Prostate gland (tissue), 2 donors: ENCODE measurements around the gene NLRC5. TPM values are rescaled to one million over a fixed set of nuclear protein-coding genes. Genes with fewer than 3 reads are reported as not detected.

Experiments
- DNase-seq: peaks from one replicate; pipeline ENCODE4 v3.0.0-alpha.2; 2019; ENCODE audit warnings: low spot score
- H3K27ac ChIP-seq, 2 donors: fragments of 200-600 bp; sonication (generic); 2 replicates each; pipeline ENCODE4 v1.5.1; 2017 to 2019
- H3K27me3 ChIP-seq: fragments of 200-600 bp; sonication (generic); replicated peaks from 2 replicates; pipeline ENCODE4 v1.5.1; 2019; ENCODE audit not compliant: insufficient read depth
- H3K36me3 ChIP-seq, 2 donors: fragments of 200-600 bp; sonication (generic); 1 replicate in 1 of 2; 2 replicates in 1 of 2; pipeline versions ENCODE4 v1.5.1 to v1.8.1; 2017 to 2019
- H3K4me1 ChIP-seq: fragments of 200-600 bp; sonication (generic); replicated peaks from 2 replicates; pipeline ENCODE4 v1.5.1; 2019
- H3K4me3 ChIP-seq, 2 donors: fragments of 200-600 bp; sonication (generic); 2 replicates each; pipeline ENCODE4 v1.5.1; 2017 to 2019
- H3K9me3 ChIP-seq: fragments of 200-600 bp; sonication (generic); 2 replicates; pipeline ENCODE4 v1.5.1; 2017
- CTCF ChIP-seq, 4 experiments: fragments of 200-600 bp in 2 of 4; fragments of 450-650 bp in 2 of 4; sonication (generic) in 2 of 4; IDR thresholded peaks; 1 replicate in 3 of 4; 2 replicates in 1 of 4; pipeline ENCODE4 v1.5.1; 2016 to 2019; ENCODE audit warnings: antibody characterized with exemption in 4 of 4, mild to moderate bottlenecking in 2 of 4, moderate library complexity in 2 of 4
- POLR2A ChIP-seq: fragments of 450-650 bp; IDR thresholded peaks from one replicate; pipeline ENCODE4 v1.6.1; 2016; ENCODE audit warnings: antibody characterized with exemption, mild to moderate bottlenecking
- POLR2AphosphoS5 ChIP-seq: sonication (generic); formaldehyde crosslinking; IDR thresholded peaks from one replicate; pipeline ENCODE4 v1.6.1; 2017; ENCODE audit warnings: antibody characterized with exemption
- WGBS: methylation state at CpG from one replicate; pipeline ENCODE4 v1.1.5; 2018; 5-methylcytosine and 5-hydroxymethylcytosine counted together
- intact Hi-C: fragments of 100-400 bp; cut with DNase I; formaldehyde crosslinking; loops from one replicate; pipeline ENCODE4 v1.14.2; 2022
- total RNA-seq, 2 donors: library from RNA; depleted of rRNA; stranded (reverse); fragments of >200 nt; gene quantifications; one replicate each; pipeline ENCODE4 v1.1.0, GENCODE V29; 2016

Gene NLRC5
- total RNA-seq, 2 donors from 2014 or later, result 9.5 to 31.2 TPM

GRCh38 chr16:56947604-56947995 lies 41.8 kb upstream of the NLRC5 start:
- H3K36me3 ChIP-seq, result peaks cover 6 to 19% of the 10 kb centered on the region in 2 donors
- no peak overlapping the region for H3K4me3 ChIP-seq
- DNase-seq, result no peak
- H3K9me3 ChIP-seq, result no peaks in the 10 kb centered on the region
- intact Hi-C loops, result no loop called here
- 82% methylated on average over 2 of the region's 2 CpGs for WGBS
- no peaks in the 10 kb centered on the region for H3K27me3 ChIP-seq
- TF ChIP-seq POLR2A (no peak), POLR2AphosphoS5 (no peak), CTCF (IDR thresholded peaks at IDR 0.05) (no peak)
- H3K4me1 ChIP-seq, result peaks cover 8% of the 10 kb centered on the region
- H3K27ac ChIP-seq, result no peak overlapping the region

- Histone ChIP-seq H3K27me3 (no peaks in the 10 kb centered on the region), H3K4me1 (peaks cover 8% of the 10 kb centered on the region), H3K9me3 (no peaks in the 10 kb centered on the region), H3K4me3 (no peak overlapping the region), H3K27ac (no peak overlapping the region), H3K36me3 (peaks cover 0 to 13% of the 10 kb centered on the region in 2 donors)
- TF ChIP-seq CTCF (IDR thresholded peaks at IDR 0.05), result no peak
- DNase-seq, result no peak
- 97% methylated on average over 6 of the region's 6 CpGs for WGBS
- intact Hi-C loops, result no loop called here
These were observed 41.1 kb upstream of the NLRC5 start for GRCh38 chr16:56948234-56948633.

- Histone ChIP-seq H3K4me1 (no peaks in the 10 kb centered on the region), H3K27ac (no peak overlapping the region), H3K4me3 (no peak overlapping the region), H3K36me3 (no peaks in the 10 kb centered on the region), H3K9me3 (no peaks in the 10 kb centered on the region), H3K27me3 (no peaks in the 10 kb centered on the region)
- DNase-seq, result no peak
- intact Hi-C loops, result loop anchor here (5.0 kb wide), 1 partner anchor 83 kb away; the partner anchor contains the start of gene SLC12A3
- WGBS, result 81% methylated on average over 4 of the region's 4 CpGs
- no peak for TF ChIP-seq POLR2A
- no peak for TF ChIP-seq CTCF (IDR thresholded peaks at IDR 0.05)
- TF ChIP-seq POLR2AphosphoS5, result no peak
These were observed 39.3 kb upstream of the NLRC5 start for GRCh38 chr16:56950051-56950450.

GRCh38 chr16:56950455-56950854 lies 38.9 kb upstream of the NLRC5 start:
- H3K27ac ChIP-seq, result no peak overlapping the region
- no peaks in the 10 kb centered on the region for H3K4me1 ChIP-seq
- no peaks in the 10 kb centered on the region for H3K9me3 ChIP-seq
- intact Hi-C loops, result loop anchor here (5.0 kb wide), 1 partner anchor 83 kb away; the partner anchor contains the start of gene SLC12A3
- DNase-seq, result no peak
- 85% methylated on average over 7 of the region's 7 CpGs for WGBS
- no peak for TF ChIP-seq CTCF (IDR thresholded peaks at IDR 0.05)
- no peak for TF ChIP-seq POLR2A
- TF ChIP-seq POLR2AphosphoS5, result no peak
- H3K4me3 ChIP-seq, result no peak overlapping the region
- H3K27me3 ChIP-seq, result no peaks in the 10 kb centered on the region
- no peaks in the 10 kb centered on the region for H3K36me3 ChIP-seq

GRCh38 chr16:56950881-56951771 lies 38.2 kb upstream of the NLRC5 start:
- H3K4me3 ChIP-seq, result no peak overlapping the region
- H3K27me3 ChIP-seq, result no peaks in the 10 kb centered on the region
- DNase-seq, result peak; percentile 60
- TF ChIP-seq CTCF (IDR thresholded peaks at IDR 0.05), result peak in 3 of 4 experiments; percentile 68 to 78 (median 69)
- TF ChIP-seq POLR2AphosphoS5, result peak; percentile 34
- TF ChIP-seq POLR2A, result no peak
- WGBS, result 57% methylated on average over 15 of the region's 15 CpGs
- H3K4me1 ChIP-seq, result no peaks in the 10 kb centered on the region
- intact Hi-C loops, result loop anchor here (5.0 kb wide), 1 partner anchor 84 kb away; the partner anchor contains the start of gene SLC12A3
- no peak overlapping the region for H3K27ac ChIP-seq
- H3K36me3 ChIP-seq, result no peaks in the 10 kb centered on the region
- H3K9me3 ChIP-seq, result no peaks in the 10 kb centered on the region
